GM21515 (cell line): ENCODE measurements around the gene SOX21.
A peak's percentile ranks its signal among the peaks of the same experiment; 100 is the strongest.

ENCODE experiments used
- ATAC-seq: cut with Tn5 transposase; IDR thresholded peaks from one replicate; pipeline ENCODE4 v1.9.1; 2021; ENCODE audit not compliant: unreplicated experiment

SOX21 gene

DNA sequence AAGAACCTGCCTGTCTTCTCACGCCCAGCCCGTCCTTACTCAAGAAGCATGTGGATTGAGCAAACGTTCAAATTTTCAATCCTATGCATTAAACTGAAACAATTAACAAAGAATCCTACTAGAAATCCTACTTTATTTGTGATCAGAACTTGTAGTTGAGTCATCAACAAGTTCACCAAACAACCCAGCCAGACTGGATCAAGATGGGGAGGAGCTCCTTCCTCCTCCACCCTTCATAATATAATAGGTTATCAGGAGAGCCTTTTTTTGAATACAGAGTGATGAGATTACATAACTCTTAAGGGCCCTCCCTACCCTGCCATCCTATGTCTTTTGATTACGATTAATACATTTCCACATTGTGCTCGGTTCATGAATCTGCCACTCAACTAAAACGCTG, 32.7 kb downstream of the SOX21 start:
- ATAC-seq: no peak

DNA sequence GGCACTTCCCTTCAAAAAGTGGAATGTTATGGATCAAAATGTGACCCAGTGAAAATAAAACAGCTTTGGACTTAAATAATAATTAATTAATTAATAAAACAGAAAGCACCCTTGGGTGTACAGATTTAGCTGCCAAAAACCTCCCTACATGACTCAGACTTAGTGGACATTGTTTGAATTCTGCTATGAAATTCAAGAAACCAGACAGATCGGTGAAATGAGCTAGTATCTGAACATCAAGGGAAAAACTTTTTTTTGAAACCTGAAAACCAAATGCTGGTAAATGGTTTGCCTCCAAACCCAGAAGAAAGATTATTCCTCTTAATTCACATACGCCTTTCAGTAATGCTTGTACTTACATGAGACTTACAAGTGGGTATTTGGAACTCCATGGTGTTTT, 33.5 kb downstream of the SOX21 start:
- ATAC-seq: no peak

DNA sequence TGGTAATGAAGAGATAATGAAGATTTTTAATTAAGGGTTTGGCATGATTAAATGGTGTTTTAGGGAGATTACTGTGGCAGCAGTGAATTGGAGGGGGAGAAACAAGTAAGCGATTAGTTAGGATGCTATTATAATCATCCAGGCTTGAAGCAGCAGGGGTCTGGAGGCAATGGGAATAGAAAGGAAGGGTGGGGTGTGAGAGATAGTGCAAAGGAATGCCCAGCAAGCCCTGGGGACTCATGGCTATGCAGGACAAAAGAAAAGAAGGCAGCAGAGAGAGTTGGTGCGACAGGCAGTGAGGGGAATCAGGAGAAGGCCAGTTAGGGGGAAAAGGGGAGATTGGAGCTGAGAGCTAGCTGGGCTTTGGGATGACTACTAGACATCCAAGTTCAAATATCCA, 34.5 kb downstream of the SOX21 start:
- no peak for ATAC-seq

DNA sequence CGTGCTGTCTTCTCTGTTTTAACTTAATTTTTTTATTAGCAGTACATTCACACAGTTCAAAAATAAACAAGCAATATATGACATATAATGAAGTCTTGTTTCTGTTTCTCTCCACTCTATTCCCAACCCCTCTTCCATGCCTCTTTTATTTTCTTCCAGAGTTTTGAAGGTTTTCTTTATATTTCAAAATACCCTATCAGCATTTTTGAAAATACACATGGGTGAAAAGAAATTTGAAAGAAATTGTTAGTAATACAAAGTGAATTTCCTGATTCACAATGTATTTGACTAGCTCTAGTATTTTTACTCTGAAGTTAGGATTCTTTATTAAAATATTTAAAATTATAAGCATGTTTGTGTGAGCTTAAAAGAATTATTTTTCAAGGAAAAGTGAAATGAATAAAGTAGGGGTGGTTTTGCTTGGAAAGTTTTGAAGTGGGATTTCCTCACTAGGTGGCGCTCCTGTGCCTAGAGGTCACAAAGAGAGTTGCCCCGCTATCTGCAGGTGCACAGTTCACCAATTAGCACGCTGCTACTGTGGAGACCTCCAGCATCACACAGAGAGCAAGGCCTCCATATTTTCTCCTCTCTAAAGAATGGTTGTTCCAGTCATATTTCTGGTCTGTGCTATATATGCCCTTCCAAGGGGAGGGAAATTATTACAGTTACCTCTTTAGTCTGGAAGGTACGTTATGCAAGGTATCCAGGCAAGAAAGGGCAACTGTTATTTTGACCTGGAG, 37.6 kb downstream of the SOX21 start:
- ATAC-seq: peak; percentile 85

GRCh38 chr13:94673851-94674250, 38.5 kb downstream of the SOX21 start:
- ATAC-seq: no peak

- ATAC-seq: no peak
Observed at GRCh38 chr13:94672400-94672799, 39.9 kb downstream of the SOX21 start.

GRCh38 chr13:94667190-94667589, 45.2 kb downstream of the SOX21 start:
- ATAC-seq: no peak

GRCh38 chr13:94666065-94666464, 46.3 kb downstream of the SOX21 start:
- no peak for ATAC-seq

DNA sequence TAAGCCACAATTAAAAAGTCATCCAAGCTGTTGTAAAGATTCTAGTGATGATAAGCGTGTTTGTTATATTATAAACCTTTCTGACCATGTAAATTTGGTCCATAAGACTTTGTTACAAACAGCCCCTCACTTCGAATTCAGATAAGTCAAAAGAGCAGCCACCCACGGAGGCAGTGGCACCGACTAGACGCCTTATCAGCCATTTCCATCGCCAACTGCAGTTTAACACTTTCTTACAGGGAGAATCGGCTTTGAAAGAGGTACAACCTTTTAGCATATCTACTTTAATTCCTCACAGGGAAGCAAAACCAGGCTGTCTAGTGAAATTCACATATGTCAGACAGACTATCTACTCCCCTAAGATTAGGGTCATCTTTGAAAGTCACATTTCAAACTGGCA, 47.5 kb downstream of the SOX21 start:
- no peak for ATAC-seq

DNA sequence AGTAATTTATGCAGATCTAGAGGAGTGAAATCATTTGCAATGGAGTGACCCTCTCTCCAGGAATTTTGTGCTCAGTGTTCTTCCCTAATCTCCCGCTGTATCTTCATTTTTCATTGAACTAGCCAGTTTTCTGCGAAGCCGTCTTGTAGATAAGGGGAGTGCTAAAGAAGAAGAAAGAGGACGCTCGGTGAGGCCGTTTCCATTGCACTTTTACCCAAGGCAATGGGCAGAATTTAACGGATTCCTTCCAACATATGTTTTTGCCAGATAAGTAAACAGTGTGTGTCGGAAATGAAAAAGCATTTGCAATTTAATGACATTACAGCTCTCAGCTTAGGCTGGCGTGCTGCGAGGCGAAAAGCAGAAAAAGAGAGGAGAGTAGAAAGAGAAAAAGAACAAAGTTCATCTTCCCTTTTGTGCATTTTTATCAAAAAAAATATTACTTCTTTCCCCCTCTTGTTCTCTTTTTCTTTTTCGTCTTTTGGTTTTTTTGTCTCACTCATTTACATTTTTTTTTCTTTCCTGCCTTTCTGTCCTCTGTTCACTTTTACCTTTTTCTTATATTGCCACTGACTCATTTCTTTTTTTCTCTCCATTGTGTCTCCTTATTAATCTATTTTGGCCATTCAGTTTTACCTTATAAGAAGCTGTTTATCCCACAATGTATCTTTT, 49.9 kb downstream of the SOX21 start:
- no peak for ATAC-seq

DNA sequence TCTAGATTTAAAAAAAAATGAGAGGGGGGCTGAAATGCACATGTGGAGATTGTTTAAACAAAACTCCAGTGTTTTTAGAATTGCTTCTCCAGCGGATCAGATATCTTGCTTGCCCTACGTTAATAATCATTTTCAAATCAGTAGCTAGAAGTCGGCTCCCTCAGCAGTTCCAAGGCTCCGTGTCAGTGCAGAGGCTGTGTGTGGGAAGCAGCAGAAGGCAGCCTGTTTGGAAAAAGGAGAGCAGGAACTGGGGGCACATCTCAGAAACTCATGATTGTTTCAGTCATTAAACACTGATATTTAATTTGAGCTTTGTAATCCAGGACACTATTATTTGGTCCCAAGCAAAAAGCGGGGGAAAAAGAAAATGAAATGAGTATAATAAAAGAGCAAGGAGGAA, 50.9 kb downstream of the SOX21 start:
- ATAC-seq: no peak

DNA sequence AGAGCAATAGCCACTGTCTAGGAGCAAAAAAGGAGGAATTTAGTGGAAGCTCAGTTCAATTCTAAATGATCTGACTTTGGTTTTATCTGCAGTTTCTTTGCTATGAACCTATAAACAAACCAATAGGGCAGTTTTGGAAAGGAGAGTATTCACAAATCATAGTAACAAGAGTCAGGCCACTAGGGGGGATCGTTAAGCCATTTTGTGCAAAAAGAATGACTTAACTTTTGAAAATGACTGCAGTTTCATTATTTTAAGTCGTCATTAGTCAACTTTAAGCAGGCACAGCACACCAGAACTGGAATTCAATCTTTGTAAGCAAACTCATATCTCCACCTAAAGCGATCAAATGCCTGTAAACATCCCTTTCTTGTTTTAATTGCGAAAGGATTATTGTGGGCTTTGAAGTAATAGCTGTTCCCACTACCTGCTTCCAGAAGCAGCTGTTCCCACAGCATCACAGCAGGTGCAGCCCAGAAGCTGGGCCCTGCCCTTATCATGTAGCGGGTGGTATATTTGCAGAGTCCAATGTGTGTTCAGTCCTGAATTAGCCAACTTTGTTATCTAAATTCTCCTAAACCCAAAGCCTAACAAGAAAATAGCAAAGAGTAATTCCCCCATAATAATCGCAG, 51.5 kb downstream of the SOX21 start:
- ATAC-seq: no peak
